Natural killer cell (primary cell): ENCODE measurements around the gene PCGF3. TPM values are rescaled to one million over a fixed set of nuclear protein-coding genes. Genes with fewer than 3 reads are reported as not detected.

ENCODE experiments used
- ATAC-seq, 3 donors: fragments of 150-1000 bp in 2 of 3; fragments of 200-7000 bp in 1 of 3; cut with Tn5 transposase; 1 replicate in 1 of 3; 2 replicates in 2 of 3; pipeline ENCODE4 v1.10.0; 2021; ENCODE audit warnings: mild to moderate bottlenecking in 2 of 3, moderate library complexity in 2 of 3
- DNase-seq, 2 donors: peaks; one replicate each; pipeline versions ENCODE4 v3.0.0 to v3.0.0-alpha.2; 2013 to 2021; ENCODE audit warnings: mixed read lengths in 1 of 2
- H3K27ac ChIP-seq: one replicate; pipeline ENCODE4 v1.5.1; 2013; ENCODE audit warnings: mild to moderate bottlenecking, low read length
- H3K27me3 ChIP-seq: one replicate; pipeline ENCODE4 v1.6.1; 2013; ENCODE audit warnings: low read length; ENCODE audit not compliant: control insufficient read depth, insufficient read depth
- H3K36me3 ChIP-seq: one replicate; pipeline ENCODE4 v1.6.1; 2013; ENCODE audit warnings: low read length; ENCODE audit not compliant: control insufficient read depth, insufficient read depth
- H3K4me1 ChIP-seq: one replicate; pipeline ENCODE4 v1.6.1; 2013; ENCODE audit warnings: low read length; ENCODE audit not compliant: control insufficient read depth, insufficient read depth
- H3K4me3 ChIP-seq: one replicate; pipeline ENCODE4 v1.5.1; 2013; ENCODE audit warnings: low read length
- H3K9me3 ChIP-seq: one replicate; pipeline ENCODE4 v1.6.1; 2013; ENCODE audit warnings: low read length; ENCODE audit not compliant: control insufficient read depth, insufficient read depth
- H3K27ac Mint-ChIP-seq, 2 donors: one replicate each; pipeline ENCODE4 v1.8.0; 2022; ENCODE audit warnings: mild to moderate bottlenecking in 2 of 2, mixed read lengths in 2 of 2, moderate library complexity in 1 of 2
- H3K27me3 Mint-ChIP-seq, 2 donors: one replicate each; pipeline ENCODE4 v1.8.0; 2022; ENCODE audit warnings: low read depth in 2 of 2, mixed read lengths in 2 of 2
- H3K36me3 Mint-ChIP-seq: one replicate; pipeline ENCODE4 v1.8.0; 2022; ENCODE audit warnings: mixed read lengths
- H3K4me1 Mint-ChIP-seq, 2 donors: one replicate each; pipeline ENCODE4 v1.8.0; 2022; ENCODE audit warnings: mixed read lengths in 2 of 2
- H3K4me3 Mint-ChIP-seq: one replicate; pipeline ENCODE4 v1.8.0; 2022; ENCODE audit warnings: mild to moderate bottlenecking, moderate library complexity, mixed read lengths
- H3K9me3 Mint-ChIP-seq, 2 donors: one replicate each; pipeline ENCODE4 v1.8.0; 2022; ENCODE audit warnings: mixed read lengths in 2 of 2
- WGBS: methylation state at CpG from one replicate; pipeline ENCODE4 v1.1.7; 2013; ENCODE audit warnings: missing lambda C conversion rate; ENCODE audit not compliant: insufficient coverage; 5-methylcytosine and 5-hydroxymethylcytosine counted together
- intact Hi-C: fragments of 100-400 bp; cut with micrococcal nuclease; formaldehyde crosslinking; loops from one replicate; pipeline ENCODE4 v1.14.2; 2022
- total RNA-seq, 4 donors: library from RNA; stranded (reverse); fragments of 120-200 nt in 1 of 4; gene quantifications; one replicate each; pipeline versions ENCODE4 v1.2.3 to v1.2.4, GENCODE V29; 2013 to 2022
- TF ChIP-seq, protein P1 (sequence below): fragments of 200-600 bp; IDR thresholded peaks from one replicate; pipeline ENCODE4 v1.8.0; 2022; ENCODE audit warnings: antibody characterized with exemption

Gene PCGF3
- total RNA-seq, 3 donors from 2014 or later (not counting 1 experiment from before 2014, with no cell fraction given), result 71.2 to 101 (median 97.2) TPM

DNA sequence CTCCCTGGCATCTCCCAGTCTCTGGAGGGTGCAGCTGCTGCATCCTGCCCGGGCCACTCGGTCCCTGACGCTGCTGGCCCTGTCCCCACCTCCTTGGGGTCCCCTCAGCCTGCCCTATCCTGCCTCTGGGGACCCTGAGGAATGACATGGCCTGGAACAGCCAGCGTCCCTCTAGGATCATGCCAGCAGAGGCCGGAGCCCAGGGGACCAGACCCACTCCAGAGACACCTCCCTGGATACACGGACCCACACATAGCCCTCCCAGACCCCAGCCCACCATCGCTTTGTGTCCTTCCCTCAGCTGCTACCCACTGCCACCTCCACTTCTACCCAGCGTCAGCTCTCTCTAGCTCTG is 84.8 kb downstream of the PCGF3 start:
- no peak for ATAC-seq
- no peak overlapping the region for H3K27ac ChIP-seq
- no peak overlapping the region for H3K4me3 ChIP-seq
- no peaks in the 10 kb centered on the region for H3K36me3 ChIP-seq
- WGBS, result 78% methylated on average over 8 of the region's 8 CpGs
- no peak for DNase-seq
- peaks cover 22% of the 10 kb centered on the region for H3K4me1 ChIP-seq
- H3K36me3 Mint-ChIP-seq, result no peaks in the 10 kb centered on the region
- peaks cover 5 to 6% of the 10 kb centered on the region in 2 donors for H3K4me1 Mint-ChIP-seq
- TF ChIP-seq, protein P1, sequence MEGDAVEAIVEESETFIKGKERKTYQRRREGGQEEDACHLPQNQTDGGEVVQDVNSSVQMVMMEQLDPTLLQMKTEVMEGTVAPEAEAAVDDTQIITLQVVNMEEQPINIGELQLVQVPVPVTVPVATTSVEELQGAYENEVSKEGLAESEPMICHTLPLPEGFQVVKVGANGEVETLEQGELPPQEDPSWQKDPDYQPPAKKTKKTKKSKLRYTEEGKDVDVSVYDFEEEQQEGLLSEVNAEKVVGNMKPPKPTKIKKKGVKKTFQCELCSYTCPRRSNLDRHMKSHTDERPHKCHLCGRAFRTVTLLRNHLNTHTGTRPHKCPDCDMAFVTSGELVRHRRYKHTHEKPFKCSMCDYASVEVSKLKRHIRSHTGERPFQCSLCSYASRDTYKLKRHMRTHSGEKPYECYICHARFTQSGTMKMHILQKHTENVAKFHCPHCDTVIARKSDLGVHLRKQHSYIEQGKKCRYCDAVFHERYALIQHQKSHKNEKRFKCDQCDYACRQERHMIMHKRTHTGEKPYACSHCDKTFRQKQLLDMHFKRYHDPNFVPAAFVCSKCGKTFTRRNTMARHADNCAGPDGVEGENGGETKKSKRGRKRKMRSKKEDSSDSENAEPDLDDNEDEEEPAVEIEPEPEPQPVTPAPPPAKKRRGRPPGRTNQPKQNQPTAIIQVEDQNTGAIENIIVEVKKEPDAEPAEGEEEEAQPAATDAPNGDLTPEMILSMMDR, result no peak
- H3K27ac Mint-ChIP-seq, result no peak overlapping the region
- no peaks in the 10 kb centered on the region for H3K9me3 ChIP-seq
- H3K4me3 Mint-ChIP-seq, result no peak overlapping the region
- H3K27me3 Mint-ChIP-seq, result peaks cover 34 to 42% of the 10 kb centered on the region in 2 donors
- peaks cover 29% of the 10 kb centered on the region for H3K27me3 ChIP-seq
- intact Hi-C loops, result no loop called here
- H3K9me3 Mint-ChIP-seq, result no peaks in the 10 kb centered on the region

DNA sequence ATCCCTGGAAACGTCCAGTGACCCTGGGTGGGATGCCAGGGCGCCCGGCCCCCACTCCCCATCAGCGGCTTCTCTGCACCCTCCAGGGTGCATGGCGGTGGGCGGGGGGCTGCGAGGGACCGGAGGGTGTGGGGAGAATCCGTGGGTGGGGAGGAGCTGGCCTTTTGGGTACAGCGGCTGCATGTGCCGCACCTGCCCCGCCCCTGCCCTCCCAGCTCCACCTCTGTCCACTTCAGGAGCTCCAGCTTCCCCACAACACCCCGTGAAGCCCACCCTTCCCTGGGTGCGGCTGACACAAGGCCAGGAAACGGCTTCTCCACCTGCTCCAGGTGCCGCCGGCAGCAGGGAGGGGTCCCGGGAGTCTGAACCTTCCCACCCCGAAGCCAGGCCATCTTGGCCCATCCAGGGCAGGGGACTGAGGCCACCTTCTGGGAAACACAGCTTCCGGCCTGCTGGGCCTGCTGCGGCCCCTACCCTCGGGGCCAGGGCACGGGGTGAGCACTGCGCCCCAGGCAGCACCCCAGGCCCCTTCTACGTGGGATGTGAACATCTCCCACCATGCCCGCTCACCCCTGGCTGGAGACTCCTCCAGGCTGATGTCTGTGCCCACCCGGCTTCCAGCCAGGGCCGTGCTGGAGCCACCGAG is 85.7 kb downstream of the PCGF3 start:
- no peak overlapping the region for H3K4me3 ChIP-seq
- Mint-ChIP-seq H3K36me3 (no peaks in the 10 kb centered on the region), H3K27ac (no peak overlapping the region), H3K4me3 (no peak overlapping the region), H3K27me3 (peaks cover 37 to 42% of the 10 kb centered on the region in 2 donors), H3K9me3 (no peaks in the 10 kb centered on the region), H3K4me1 (peaks cover 5 to 6% of the 10 kb centered on the region in 2 donors)
- TF ChIP-seq, protein P1, result no peak
- ATAC-seq, result no peak
- peaks cover 17% of the 10 kb centered on the region for H3K4me1 ChIP-seq
- H3K27ac ChIP-seq, result no peak overlapping the region
- WGBS, result 70% methylated on average over 29 of the region's 29 CpGs
- DNase-seq, result no peak
- peaks cover 30% of the 10 kb centered on the region for H3K27me3 ChIP-seq
- H3K9me3 ChIP-seq, result no peaks in the 10 kb centered on the region
- intact Hi-C loops, result no loop called here
- H3K36me3 ChIP-seq, result no peaks in the 10 kb centered on the region

DNA sequence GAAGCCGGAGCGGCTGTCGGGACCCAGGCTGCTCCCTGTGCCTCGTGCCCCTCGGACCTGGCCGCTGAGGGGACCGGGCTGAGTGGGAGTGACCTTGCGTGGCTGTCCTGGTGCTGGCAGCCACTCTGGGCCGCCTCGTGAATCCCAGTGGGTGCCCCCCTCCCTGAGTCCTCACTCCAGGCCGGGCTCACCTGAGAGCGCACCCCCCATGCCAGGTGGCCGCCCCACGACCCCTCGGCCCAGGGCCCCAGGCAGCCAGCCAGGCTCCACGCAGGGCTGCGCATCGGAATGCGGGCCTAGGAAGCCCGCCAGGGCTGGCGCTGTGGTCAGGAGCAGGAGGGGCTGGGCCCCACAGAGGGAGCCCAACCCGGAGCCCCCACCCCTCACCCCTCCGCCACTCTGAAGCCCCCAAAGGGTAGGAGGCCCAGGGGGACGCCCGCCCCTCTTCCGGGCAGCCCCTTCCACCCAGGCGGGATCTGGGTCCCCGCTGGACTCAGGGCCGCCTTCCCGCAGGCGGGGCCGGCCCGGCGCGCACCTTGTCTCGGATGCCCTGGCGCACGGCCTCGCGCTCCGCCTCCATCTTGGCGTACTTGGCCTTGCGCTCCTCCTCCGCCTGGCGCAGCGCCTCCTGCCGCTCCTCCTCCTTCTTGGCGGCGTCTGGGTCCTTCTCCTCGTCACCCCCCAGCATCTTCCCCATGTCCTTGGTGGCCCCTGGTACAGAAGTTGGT is 86.4 kb downstream of the PCGF3 start:
- DNase-seq (peak in 1 of 2 donors; percentile 62), ATAC-seq (peak in 2 of 3 donors; percentile 31 to 41)
- Mint-ChIP-seq H3K4me3 (no peak overlapping the region), H3K4me1 (peaks cover 4 to 6% of the 10 kb centered on the region in 2 donors), H3K9me3 (no peaks in the 10 kb centered on the region), H3K36me3 (no peaks in the 10 kb centered on the region), H3K27me3 (peaks cover 43 to 48% of the 10 kb centered on the region in 2 donors), H3K27ac (no peak overlapping the region)
- H3K4me3 ChIP-seq, result no peak overlapping the region
- H3K36me3 ChIP-seq, result no peaks in the 10 kb centered on the region
- TF ChIP-seq, protein P1, result no peak
- intact Hi-C loops, result no loop called here
- 16% methylated on average over 50 of the region's 50 CpGs for whole genome bisulfite sequencing
- peaks cover 16% of the 10 kb centered on the region for H3K4me1 ChIP-seq
- H3K9me3 ChIP-seq, result no peaks in the 10 kb centered on the region
- H3K27ac ChIP-seq, result no peak overlapping the region
- H3K27me3 ChIP-seq, result peaks cover 26% of the 10 kb centered on the region
